IMR-90 (cell line): ENCODE results near the gene MAP4.

Experiments
- MAZ ChIP-seq: IDR thresholded peaks from 2 replicates; pipeline ENCODE4 v1.6.1; 2012; ENCODE audit warnings: low read depth, mild to moderate bottlenecking, low read length, improper control_type of control experiment, moderate library complexity, borderline replicate concordance
- RAD21 ChIP-seq: IDR thresholded peaks from 2 replicates; pipeline ENCODE4 v1.6.1; 2012; ENCODE audit warnings: low read length, improper control_type of control experiment

DNA sequence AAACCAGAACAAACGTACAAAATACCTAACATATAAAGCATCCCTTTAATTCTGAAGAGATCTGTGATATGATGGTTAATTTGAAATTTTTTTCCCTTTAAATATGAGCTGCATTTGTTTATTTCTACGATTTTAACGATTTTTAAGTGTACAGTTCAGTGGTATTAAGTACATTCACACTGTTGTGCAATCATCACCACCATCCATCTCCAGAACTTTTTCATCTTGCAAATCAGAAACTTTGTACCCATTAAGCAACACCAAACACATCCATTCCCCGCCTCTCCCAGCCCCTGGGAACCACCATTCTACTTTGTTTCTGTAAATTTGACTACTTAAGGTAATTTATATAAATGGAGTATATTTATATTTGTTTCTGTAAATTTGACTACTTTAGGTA lies 51.5 kb downstream of the MAP4 start:
- TF ChIP-seq RAD21 (no peak), MAZ (no peak)
